Epithelial cell of umbilical artery (primary cell): ENCODE measurements around the gene CNGA1. TPM values are rescaled to one million over a fixed set of nuclear protein-coding genes. Genes with fewer than 3 reads are reported as not detected.

ENCODE experiments used
- total RNA-seq: library from RNA; depleted of rRNA; stranded (reverse); fragments of >200 nt; gene quantifications from 2 replicates; pipeline ENCODE4 v1.2.3, GENCODE V29; 2014

Gene CNGA1
- total RNA-seq, result 0.32 TPM in 1 of 2 replicates, not detected in the other

DNA sequence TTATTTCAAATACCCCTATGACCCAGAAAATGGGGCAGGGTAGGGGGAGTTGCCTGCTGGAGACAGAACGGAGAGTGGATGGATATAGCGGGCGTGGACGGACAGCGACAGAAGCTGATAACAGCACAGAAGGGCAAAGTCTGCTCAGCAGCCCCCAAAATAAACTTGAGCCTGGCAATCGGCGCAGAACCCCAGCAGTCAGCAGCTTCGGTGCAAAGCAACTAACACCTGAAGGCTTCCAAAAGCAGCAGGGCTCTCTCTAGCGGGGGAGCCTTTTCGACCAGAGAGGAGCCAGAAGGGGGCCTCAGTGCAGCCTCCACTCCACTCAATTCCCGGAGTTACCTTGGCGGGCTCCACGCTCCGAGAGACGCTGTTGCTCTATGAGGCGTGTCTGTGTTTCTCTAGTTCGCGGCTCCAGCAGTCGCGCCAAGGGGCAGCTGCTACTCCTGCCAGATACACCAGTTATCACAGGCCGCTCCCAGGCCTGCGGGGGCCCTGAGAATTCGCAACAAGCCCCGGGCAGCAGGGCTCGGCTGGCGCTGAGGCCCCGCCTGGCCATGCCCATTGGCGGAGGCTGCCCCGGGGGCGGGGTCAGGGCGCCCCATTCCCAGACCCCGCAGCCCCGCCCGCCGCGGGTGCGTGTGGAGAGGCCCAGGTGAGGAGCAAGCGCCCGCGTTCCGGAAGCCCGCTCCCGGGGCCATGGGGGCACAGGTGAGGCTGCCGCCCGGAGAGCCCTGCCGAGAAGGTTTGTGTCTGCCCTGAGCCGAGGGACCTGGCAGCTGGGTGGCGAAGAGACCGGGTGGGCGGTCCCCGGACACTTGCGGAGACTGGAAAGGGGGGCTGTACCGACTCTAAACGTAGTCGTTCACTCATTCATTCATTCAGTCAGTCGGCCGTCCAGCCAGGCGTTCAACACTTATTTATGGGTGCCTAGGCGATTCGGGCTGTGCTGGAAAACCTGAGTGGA is at the start of gene CNGA1, which contains the start of gene NIPAL1:
CNGA1 (minus strand) TSS at position 541 of the 967 bp plus-strand sequence. CDS start 63,992 bp downstream, outside the sequence.
NIPAL1 (plus strand) TSS at position 632 of the 967 bp plus-strand sequence; CDS start at position 700, 68 bp downstream.

GRCh38 chr4:47914220-47914925 is 102.1 kb downstream of the CNGA1 start, which contains the start of gene NFXL1:
TSS of gene NFXL1 (minus strand) at chr4:47914583. CDS start at chr4:47914203, 380 bp downstream.

Other genes starting within 250 kb of the CNGA1 start
- gene CORIN, start 178.6 kb downstream of the CNGA1 start, total RNA-seq, result under 0.01 TPM in 1 of 2 replicates, not detected in the other
- gene NFXL1, start 102.1 kb downstream of the CNGA1 start, total RNA-seq, result 5.5 and 7.0 TPM in 2 replicates
- gene NIPAL1, start 91 bp upstream of the CNGA1 start, total RNA-seq, result 2.0 and 3.2 TPM in 2 replicates
- gene TXK, start 117.6 kb upstream of the CNGA1 start, total RNA-seq, result 0.65 and 1.7 TPM in 2 replicates